Measurements from ENCODE around the gene RAB6B. TPM values are rescaled to one million over a fixed set of nuclear protein-coding genes. Genes with fewer than 3 reads are reported as not detected.

Gene RAB6B
- total RNA-seq, 1 donor from 2014 or later, result 11.0 TPM

- no peak overlapping the region for H3K4me3 Mint-ChIP-seq
- no peaks in the 10 kb centered on the region for H3K36me3 Mint-ChIP-seq
- no peak overlapping the region for H3K27ac Mint-ChIP-seq
- no peaks in the 10 kb centered on the region for H3K4me1 Mint-ChIP-seq
- no peaks in the 10 kb centered on the region for H3K9me3 Mint-ChIP-seq
- H3K27me3 Mint-ChIP-seq (ENCODE audit: low read depth), result no peaks in the 10 kb centered on the region
- DNase-seq (ENCODE audit: low spot score in 2 of 2, unreplicated experiment in 2 of 2), result no peak
- TF ChIP-seq CTCF (IDR thresholded peaks at IDR 0.05; ENCODE audit: unreplicated experiment), result no peak
Observed at GRCh38 chr3:133835418-133835743, 60.3 kb downstream of the RAB6B start.

- Mint-ChIP-seq H3K4me1 (no peaks in the 10 kb centered on the region), H3K9me3 (no peaks in the 10 kb centered on the region), H3K4me3 (no peak overlapping the region), H3K27me3 (ENCODE audit: low read depth) (no peaks in the 10 kb centered on the region), H3K27ac (no peak overlapping the region), H3K36me3 (no peaks in the 10 kb centered on the region)
- no peak for DNase-seq (ENCODE audit: low spot score in 2 of 2, unreplicated experiment in 2 of 2)
- no peak for TF ChIP-seq CTCF (IDR thresholded peaks at IDR 0.05; ENCODE audit: unreplicated experiment)
Observed at GRCh38 chr3:133834621-133835417, 60.9 kb downstream of the RAB6B start.

GRCh38 chr3:133833880-133834620, 61.6 kb downstream of the RAB6B start:
- no peaks in the 10 kb centered on the region for H3K27me3 Mint-ChIP-seq (ENCODE audit: low read depth)
- no peaks in the 10 kb centered on the region for H3K36me3 Mint-ChIP-seq
- no peak overlapping the region for H3K4me3 Mint-ChIP-seq
- no peaks in the 10 kb centered on the region for H3K9me3 Mint-ChIP-seq
- no peaks in the 10 kb centered on the region for H3K4me1 Mint-ChIP-seq
- no peak for DNase-seq (ENCODE audit: low spot score in 2 of 2, unreplicated experiment in 2 of 2)
- no peak for TF ChIP-seq CTCF (IDR thresholded peaks at IDR 0.05; ENCODE audit: unreplicated experiment)
- no peak overlapping the region for H3K27ac Mint-ChIP-seq

- TF ChIP-seq CTCF (IDR thresholded peaks at IDR 0.05; ENCODE audit: unreplicated experiment), result no peak
- no peak overlapping the region for H3K4me3 Mint-ChIP-seq
- no peaks in the 10 kb centered on the region for H3K9me3 Mint-ChIP-seq
- H3K27me3 Mint-ChIP-seq (ENCODE audit: low read depth), result no peaks in the 10 kb centered on the region
- DNase-seq (ENCODE audit: low spot score in 2 of 2, unreplicated experiment in 2 of 2), result no peak
- H3K36me3 Mint-ChIP-seq, result no peaks in the 10 kb centered on the region
- H3K27ac Mint-ChIP-seq, result no peak overlapping the region
- H3K4me1 Mint-ChIP-seq, result no peaks in the 10 kb centered on the region
Observed at GRCh38 chr3:133833267-133833666, 62.4 kb downstream of the RAB6B start.

GRCh38 chr3:133832802-133833144, 62.9 kb downstream of the RAB6B start:
- no peaks in the 10 kb centered on the region for H3K27me3 Mint-ChIP-seq (ENCODE audit: low read depth)
- no peak for TF ChIP-seq CTCF (IDR thresholded peaks at IDR 0.05; ENCODE audit: unreplicated experiment)
- H3K36me3 Mint-ChIP-seq, result no peaks in the 10 kb centered on the region
- no peak overlapping the region for H3K27ac Mint-ChIP-seq
- no peak for DNase-seq (ENCODE audit: low spot score in 2 of 2, unreplicated experiment in 2 of 2)
- H3K4me3 Mint-ChIP-seq, result no peak overlapping the region
- no peaks in the 10 kb centered on the region for H3K9me3 Mint-ChIP-seq
- no peaks in the 10 kb centered on the region for H3K4me1 Mint-ChIP-seq
